GM12872 (cell line): ENCODE results near the gene ZNF467.

Experiments used
- TF ChIP-seq, protein P1 (sequence below): IDR thresholded peaks from 3 replicates; pipeline ENCODE4 v1.5.1; 2011; ENCODE audit warnings: low read depth, mild to moderate bottlenecking, low read length, moderate library complexity; ENCODE audit not compliant: insufficient read depth

ZNF467 gene

DNA sequence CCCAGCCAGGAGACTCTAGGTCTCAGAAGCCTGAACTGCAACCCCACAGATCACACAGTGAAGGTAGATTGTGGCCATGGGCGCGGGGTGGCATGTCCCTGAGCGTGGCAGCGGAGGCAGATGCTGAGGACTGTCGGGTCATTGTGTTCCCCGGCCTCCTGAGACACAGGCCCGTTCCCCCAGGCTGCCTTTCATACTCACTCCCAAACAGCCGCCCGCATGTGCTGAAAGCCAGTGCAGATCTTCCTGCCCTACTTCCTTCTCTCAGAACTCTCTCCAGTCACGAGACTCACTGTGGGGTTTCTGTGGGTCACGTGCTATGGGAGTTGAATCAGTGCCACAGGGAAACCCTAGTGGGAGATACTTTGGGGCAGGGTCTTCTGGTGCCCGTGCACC, 48.0 kb downstream of the ZNF467 start:
- TF ChIP-seq, protein P1, sequence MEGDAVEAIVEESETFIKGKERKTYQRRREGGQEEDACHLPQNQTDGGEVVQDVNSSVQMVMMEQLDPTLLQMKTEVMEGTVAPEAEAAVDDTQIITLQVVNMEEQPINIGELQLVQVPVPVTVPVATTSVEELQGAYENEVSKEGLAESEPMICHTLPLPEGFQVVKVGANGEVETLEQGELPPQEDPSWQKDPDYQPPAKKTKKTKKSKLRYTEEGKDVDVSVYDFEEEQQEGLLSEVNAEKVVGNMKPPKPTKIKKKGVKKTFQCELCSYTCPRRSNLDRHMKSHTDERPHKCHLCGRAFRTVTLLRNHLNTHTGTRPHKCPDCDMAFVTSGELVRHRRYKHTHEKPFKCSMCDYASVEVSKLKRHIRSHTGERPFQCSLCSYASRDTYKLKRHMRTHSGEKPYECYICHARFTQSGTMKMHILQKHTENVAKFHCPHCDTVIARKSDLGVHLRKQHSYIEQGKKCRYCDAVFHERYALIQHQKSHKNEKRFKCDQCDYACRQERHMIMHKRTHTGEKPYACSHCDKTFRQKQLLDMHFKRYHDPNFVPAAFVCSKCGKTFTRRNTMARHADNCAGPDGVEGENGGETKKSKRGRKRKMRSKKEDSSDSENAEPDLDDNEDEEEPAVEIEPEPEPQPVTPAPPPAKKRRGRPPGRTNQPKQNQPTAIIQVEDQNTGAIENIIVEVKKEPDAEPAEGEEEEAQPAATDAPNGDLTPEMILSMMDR: no peak

DNA sequence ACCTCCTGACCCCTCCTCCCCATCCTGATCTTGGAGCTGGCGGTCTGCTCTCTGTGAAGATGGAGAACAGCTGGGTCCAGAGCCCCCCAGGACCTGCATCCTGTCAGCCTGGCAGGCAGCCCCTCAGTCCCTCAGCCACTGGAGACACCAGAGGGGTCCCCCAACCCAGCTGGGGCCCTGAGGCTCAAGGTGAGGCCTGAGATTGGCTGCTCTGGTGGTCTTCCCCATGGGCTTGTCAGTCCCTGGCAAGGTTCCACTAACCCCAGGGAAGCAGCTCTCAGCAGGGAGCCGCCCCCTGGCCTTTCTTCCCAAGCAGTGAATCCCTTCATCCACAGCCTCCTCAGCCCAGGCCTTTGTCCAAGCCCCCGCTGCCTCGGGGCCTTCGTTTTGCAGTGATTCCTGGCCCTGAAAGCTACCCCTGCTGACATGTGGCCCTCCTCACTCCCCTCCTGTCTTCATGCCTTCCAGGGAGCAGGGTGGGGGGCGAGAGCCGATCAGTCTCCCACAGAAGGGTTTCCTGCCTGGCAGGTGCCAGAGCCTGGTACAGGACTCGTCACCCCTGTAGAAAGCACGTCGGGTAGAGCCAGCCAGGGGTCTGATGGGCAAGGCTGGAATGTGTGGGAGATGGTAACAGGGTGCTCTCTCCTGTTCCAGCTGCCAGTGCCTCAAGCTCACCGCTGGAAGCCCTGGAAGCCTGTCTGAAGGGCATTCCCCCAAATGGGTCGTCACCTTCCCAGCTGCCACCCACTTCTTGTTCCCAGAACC, 48.5 kb downstream of the ZNF467 start:
- TF ChIP-seq, protein P1: no peak

GRCh38 chr7:149723795-149724495, 49.4 kb downstream of the ZNF467 start:
- TF ChIP-seq, protein P1: no peak

- TF ChIP-seq, protein P1: no peak
Measured at GRCh38 chr7:149723082-149723767, 50.2 kb downstream of the ZNF467 start.

DNA sequence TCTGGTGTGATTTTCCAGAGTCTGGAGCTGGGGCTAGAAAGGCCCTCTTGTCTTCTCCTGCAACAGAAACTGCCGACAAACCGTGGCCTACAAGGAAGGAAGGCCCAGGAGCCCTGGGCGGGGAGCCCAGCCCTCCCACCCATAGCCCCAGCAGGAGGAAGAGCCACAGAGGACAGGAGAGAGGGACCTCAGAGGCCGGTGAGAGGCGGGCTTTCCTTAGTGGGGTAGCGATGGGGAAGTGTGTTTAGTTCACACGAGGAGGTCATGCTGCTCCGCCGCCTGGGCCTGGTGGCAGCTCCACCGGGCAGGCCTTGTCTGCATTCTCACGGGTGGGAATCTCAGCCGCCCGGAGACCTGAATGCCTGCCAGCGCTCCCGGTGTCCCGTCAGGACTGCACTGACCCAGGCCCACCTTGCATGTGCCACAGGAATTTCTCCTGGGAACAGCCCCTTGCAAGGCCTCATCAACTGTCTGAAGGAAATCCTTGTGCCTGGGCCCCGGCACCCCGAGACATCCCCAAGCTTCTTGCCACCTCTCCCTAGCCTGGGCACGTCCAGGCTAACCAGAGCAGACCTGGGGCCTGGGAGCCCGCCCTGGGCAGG, 50.9 kb downstream of the ZNF467 start:
- TF ChIP-seq, protein P1: no peak

DNA sequence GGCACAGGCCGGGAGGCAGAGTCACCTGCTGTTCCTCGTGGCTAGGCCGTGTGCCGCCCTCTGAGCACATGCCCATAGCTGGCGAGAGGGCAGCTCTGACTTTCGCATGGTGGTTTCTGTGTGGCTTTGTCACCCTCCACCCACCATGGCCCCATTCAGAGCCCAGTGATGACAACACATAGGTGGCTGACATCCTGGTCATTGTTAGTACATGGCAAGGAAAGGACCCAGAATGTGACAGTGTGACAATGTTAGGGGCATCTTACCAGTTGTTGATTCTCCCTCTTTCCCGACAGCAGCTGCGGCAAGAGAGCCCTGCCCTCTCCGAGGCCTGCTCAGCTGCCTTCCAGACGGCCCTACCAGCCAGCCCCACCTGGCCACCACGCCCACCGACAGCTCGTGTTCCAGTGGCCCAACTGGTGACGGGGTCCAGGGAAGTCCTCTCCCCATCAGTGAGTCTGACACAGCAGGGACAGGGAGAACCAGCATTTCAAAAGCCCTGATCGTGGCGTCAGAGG, 52.2 kb downstream of the ZNF467 start:
- TF ChIP-seq, protein P1: no peak
